GM12892 (cell line): ENCODE measurements around the gene ESR1.

Experiments
- POLR2A ChIP-seq: IDR thresholded peaks from 2 replicates; pipeline ENCODE4 v1.6.1; 2011; ENCODE audit warnings: low read depth, low read length, control low read depth
- POLR2AphosphoS5 ChIP-seq: IDR thresholded peaks from 2 replicates; pipeline ENCODE4 v1.6.1; 2011; ENCODE audit warnings: low read depth, low read length, control low read depth
- TAF1 ChIP-seq: IDR thresholded peaks from 2 replicates; pipeline ENCODE4 v1.6.1; 2011; ENCODE audit warnings: low read depth, mild to moderate bottlenecking, control low read depth, low read length, borderline replicate concordance

DNA sequence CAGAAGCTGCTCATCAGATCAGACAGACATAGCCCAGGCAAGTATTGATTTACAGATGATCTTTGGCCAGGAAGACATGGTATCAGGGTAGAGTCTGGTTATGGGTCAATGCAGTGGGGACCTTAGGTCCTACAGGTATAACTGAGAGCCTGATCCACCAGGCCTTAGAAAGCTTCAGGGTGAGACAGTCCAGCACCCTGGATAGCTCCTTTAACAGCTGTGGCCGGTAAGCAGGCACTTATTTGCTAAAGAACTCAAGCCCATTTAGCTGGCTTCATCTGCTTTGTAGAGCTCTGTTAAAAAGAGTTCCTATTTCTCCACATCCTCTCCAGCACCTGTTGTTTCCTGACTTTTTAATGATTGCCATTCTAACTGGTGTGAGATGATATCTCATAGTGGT, 39.6 kb downstream of the ESR1 start:
- TF ChIP-seq TAF1 (no peak), POLR2AphosphoS5 (no peak), POLR2A (no peak)
